HG03565 (cell line): ENCODE data around the gene ZNF326.

Experiments
- ATAC-seq: cut with Tn5 transposase; IDR thresholded peaks from one replicate; pipeline ENCODE4 v1.9.1; 2021; ENCODE audit warnings: mild to moderate bottlenecking, moderate library complexity; ENCODE audit not compliant: unreplicated experiment

The ZNF326 gene

DNA sequence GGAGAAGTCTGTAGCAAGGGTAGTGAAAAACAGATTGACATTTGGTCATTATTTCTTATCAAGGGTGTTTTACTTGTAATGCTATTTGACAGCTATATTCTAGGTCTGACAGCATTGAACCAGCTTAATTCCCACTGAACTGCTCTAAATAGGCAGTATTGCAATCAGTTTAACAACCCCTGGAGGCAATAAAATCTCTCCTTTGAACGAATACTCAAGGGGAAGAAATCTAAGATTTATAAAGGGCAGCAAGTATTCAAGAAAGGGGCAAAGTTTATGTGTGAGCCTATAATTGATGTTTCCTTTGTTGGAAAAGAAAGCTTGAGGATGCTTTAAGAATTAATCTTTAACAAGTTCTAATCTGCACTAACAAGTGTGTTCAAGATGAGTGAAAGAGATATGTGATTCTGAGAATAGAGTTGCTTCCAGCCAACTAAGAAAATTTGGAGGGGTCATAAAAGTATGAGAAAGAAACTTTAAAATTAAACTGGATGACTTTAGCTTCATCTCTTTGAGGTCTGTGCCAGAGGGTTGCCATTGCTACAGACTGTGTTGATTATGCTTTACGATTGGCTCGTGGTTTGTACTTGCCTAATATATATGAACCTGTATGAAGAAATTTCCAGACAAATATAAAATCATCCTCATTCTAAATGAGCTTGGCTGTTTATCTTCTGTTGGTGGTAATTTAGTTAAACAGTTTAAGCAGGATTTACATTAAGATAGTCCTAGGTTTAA is 72.5 kb downstream of the ZNF326 start:
- ATAC-seq: no peak

DNA sequence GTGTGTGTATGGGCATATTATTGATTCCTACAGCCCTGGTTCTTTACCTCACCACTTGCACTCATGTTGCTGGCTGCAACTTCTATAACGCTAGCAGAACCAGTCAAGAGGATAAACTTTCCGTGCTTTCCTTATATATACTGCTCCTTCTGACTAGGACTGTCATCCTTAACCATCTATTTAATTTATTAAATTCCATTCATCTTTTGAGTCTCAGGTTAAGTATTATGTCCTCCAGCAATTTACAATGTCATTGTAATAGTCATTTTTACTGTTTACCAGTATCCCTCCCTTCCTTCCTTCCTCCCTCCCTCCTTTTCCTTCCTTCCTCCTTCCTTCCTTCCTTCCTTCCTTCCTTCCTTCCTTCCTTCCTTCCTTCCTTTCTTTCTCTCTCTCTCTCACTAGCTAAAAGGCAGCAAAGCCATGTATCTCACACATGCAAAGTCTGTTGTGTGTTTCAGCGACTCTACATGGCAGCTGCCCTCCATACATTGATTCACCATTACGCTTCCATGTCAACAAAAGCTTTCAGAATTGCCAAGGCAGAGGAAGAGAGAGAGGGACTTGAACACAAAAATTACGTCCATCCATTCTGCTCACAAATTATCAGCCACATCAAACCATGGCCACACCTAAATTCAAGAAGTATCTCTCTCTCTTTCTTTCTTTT is 73.8 kb downstream of the ZNF326 start:
- ATAC-seq: no peak

DNA sequence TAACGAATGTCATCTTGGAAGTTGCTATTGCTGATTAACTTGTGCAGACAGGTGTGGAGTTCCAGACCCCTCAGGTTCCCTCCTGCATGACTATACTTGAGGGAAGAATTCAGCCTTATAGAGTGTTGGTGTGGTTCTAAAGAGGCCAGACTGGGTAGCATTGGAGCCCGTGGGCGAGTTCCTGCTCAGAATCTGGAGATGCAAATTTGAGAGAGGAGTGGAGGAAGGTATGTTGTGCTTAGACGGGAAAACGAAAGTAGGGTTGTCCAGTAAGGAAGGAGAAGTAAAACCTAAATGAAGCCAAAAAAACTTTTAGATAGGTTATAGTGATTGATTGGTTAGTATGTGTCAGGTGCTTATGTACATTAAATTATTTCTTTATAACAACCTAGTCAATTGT is 79.2 kb downstream of the ZNF326 start:
- ATAC-seq: peak; percentile 81

DNA sequence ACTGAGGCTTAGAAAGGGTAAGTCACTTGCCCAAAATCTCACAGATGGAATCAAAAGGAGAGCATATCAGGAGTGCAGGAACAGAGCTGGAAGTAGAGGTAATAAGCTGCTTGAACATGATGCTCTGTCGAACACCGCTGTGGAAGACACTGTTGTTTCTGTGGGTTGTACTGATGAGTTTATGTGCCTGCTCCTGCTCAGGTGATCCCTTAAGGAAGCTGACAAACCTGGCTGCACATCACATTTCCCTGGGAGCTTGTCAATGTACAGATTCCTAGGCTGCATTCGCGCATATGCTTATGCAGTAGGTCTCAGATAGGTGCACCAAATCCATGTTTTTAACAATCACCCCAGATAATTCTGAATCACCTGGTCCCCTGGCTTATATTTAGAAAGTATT is 79.7 kb downstream of the ZNF326 start:
- ATAC-seq: peak; percentile 13

DNA sequence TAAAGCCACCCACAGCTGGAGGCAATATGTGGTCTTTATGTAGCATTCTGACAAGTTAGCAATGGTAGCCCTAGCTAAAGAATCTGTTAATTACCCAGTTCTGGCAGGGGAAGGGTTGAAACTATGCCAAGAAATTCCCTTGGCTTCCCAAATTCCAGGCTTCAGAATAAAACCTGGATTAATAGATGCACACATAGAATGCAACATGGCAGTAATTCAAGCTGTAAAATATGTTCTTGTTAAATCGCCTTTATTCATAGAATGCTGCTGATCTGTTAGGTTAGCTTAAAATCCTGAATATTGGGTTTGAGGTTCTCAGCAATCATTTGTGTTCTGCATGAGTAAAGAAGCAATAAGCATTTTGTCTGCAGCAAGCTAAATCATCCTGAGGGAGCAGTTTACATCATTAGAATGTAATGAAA is 80.1 kb downstream of the ZNF326 start:
- ATAC-seq: no peak

DNA sequence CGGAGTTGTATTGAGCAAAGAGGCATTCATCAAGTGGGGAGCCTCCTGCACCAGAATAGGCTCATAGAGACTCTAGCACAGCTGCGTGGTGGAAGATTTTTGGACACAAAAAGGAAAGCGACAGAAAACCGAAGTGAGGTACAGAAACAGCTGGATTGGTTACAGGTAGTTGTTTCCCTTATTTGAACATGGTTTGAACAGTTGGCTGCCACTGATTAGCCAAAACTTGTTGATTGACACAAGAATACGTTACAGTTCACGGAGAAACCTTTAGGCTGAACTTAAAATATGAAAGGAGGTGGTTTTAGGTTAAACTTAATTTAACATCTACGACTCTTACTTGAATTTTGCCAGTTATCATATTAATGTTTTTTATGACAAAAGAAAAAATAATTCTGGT is 89.1 kb downstream of the ZNF326 start:
- no peak for ATAC-seq
